HUES48 (cell line): ENCODE measurements around the gene APPBP2.

ENCODE experiments used
- H3K27ac ChIP-seq: one replicate; pipeline ENCODE4 v1.7.0; 2013; ENCODE audit warnings: low read depth, low read length, inconsistent platforms
- H3K27me3 ChIP-seq: 2 replicates; pipeline ENCODE4 v1.6.1; 2013; ENCODE audit warnings: mild to moderate bottlenecking, low read length; ENCODE audit not compliant: control insufficient read depth, insufficient read depth
- H3K36me3 ChIP-seq: 2 replicates; pipeline ENCODE4 v1.6.1; 2013; ENCODE audit warnings: low read length; ENCODE audit not compliant: control insufficient read depth, insufficient read depth
- H3K4me1 ChIP-seq: 2 replicates; pipeline ENCODE4 v1.6.1; 2013; ENCODE audit warnings: mild to moderate bottlenecking, low read length; ENCODE audit not compliant: control insufficient read depth, insufficient read depth
- H3K4me3 ChIP-seq: 2 replicates; pipeline ENCODE4 v1.5.1; 2013; ENCODE audit warnings: mild to moderate bottlenecking, low read depth, low read length
- H3K9ac ChIP-seq: 2 replicates; pipeline ENCODE4 v1.6.1; 2013; ENCODE audit warnings: mild to moderate bottlenecking, low read depth, low read length, moderate library complexity
- H3K9me3 ChIP-seq: 2 replicates; pipeline ENCODE4 v1.6.1; 2013; ENCODE audit warnings: low read length; ENCODE audit not compliant: control insufficient read depth, insufficient read depth

The APPBP2 gene

DNA sequence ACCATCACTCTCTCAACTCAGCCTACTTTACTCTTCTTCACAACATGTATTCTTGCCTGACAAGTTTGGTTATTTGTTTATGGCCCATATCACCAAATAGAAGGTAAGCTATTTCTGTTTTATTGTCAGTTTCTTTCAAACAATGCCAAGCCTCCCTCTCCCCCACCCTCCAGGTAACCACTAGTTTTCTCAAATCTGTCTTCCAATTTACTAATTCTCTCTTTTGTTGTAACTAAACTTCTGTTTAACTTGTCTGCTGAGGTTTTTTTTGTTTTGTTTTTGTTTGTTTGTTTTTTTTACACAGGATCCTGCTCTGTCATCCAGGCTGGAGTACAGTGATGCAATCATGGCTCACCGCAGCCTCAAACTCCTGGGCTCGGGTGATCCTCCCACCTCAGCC is 68.9 kb downstream of the APPBP2 start:
- no peak overlapping the region for H3K9ac ChIP-seq
- no peak overlapping the region for H3K27ac ChIP-seq
- H3K9me3 ChIP-seq, result no peaks in the 10 kb centered on the region
- no peaks in the 10 kb centered on the region for H3K4me1 ChIP-seq
- H3K36me3 ChIP-seq, result peaks cover 70% of the 10 kb centered on the region
- H3K27me3 ChIP-seq, result no peaks in the 10 kb centered on the region
- no peak overlapping the region for H3K4me3 ChIP-seq

DNA sequence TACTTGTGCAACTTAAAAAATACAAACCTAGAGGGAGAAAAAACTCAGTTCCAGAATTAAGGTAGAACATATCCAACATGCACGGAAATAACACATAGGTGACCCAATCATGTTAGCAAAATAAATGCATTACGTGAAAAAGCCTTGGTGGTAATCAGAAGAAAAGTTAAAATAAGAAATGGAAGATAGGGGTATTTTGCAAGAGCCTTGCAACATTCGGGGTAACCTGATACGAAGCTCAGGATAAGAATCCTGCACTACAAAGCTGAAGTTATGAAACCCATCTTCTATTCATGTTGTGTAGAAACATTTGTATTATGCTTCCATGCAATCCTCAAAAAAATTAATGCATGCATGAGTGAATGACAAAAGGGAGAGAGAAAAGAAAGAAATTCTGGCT is 70.7 kb downstream of the APPBP2 start:
- no peak overlapping the region for H3K27ac ChIP-seq
- H3K9me3 ChIP-seq, result no peaks in the 10 kb centered on the region
- H3K4me3 ChIP-seq, result no peak overlapping the region
- H3K9ac ChIP-seq, result no peak overlapping the region
- no peaks in the 10 kb centered on the region for H3K27me3 ChIP-seq
- H3K36me3 ChIP-seq, result peaks cover 69% of the 10 kb centered on the region
- H3K4me1 ChIP-seq, result no peaks in the 10 kb centered on the region

DNA sequence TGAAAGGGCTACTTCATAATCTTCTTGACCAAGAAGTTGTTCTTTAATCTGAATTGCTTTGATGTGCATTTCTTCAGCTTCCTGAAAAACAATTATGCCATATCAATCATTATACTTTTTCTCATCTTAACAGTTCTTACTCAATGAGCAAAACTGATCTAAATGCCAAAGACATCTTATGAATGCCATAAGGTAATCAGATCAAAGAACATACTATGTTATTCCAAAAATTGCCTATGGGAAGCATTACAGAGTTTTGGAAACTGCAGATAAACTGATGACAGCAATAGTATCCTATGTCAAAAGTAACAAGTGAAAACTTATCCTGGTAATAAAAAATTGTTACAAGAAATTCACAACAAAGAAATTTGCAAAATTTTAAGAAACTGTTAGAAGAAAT is 74.1 kb downstream of the APPBP2 start:
- no peak overlapping the region for H3K27ac ChIP-seq
- H3K9ac ChIP-seq, result no peak overlapping the region
- H3K36me3 ChIP-seq, result peaks cover 56% of the 10 kb centered on the region
- H3K4me1 ChIP-seq, result no peaks in the 10 kb centered on the region
- no peak overlapping the region for H3K4me3 ChIP-seq
- no peaks in the 10 kb centered on the region for H3K9me3 ChIP-seq
- H3K27me3 ChIP-seq, result no peaks in the 10 kb centered on the region

DNA sequence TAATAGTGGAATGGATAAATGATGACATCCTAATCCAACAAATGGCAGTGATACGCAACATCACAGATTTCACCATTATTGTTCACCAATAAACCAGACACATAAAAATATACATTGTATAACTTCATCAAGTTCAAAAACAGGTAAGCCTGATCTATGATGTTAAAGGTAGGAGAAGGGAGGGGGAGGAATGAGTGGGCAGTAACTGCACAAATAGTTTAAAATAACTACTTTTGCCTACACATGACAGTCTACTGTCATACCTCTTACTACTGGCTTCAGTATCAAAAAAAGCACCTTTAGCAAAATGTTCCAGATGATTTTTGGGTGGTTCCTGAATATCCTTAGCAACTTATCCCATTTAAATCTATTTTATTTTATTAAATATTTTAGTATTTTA is 75.0 kb downstream of the APPBP2 start:
- Histone ChIP-seq H3K4me1 (no peaks in the 10 kb centered on the region), H3K27ac (no peak overlapping the region), H3K27me3 (no peaks in the 10 kb centered on the region), H3K4me3 (no peak overlapping the region), H3K9me3 (no peaks in the 10 kb centered on the region), H3K36me3 (peaks cover 54% of the 10 kb centered on the region), H3K9ac (no peak overlapping the region)

DNA sequence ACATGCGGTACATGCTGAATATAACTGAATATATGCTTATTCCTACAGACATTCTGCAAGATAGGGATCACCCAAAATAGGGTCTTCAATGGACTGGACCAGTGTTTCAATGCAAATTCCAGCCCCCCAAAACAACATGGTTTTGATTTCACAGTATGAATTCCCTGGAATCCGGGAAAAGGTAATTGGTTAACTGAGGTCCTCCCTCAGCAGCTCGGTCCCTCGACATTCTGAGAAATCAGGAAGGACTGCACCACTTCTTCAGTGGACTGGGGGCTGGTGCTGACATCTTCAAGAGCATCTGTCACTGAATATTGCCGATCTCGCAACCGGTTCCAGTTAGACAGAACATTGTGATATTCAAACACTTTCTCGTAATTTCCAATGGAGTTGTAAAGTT is 78.7 kb downstream of the APPBP2 start:
- peaks cover 35% of the 10 kb centered on the region for H3K36me3 ChIP-seq

DNA sequence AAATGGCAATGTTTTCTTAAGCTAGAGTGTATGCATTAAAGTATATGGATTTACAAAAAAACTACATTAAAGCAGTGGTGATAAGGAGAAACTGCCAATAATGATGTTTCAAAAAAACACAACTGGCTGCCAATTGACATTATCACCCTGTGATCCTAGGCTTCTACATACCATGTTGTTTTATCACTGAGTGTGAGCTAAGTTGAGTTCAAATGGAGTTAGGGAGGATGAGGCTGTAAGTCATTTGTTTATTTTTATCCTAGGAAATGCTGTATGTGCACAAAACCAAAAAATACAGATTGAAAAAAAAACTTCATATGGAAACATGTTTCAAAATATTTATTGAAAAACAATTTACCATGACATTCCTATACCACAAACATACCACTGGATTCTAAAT is 80.9 kb downstream of the APPBP2 start:
- H3K27ac ChIP-seq, result no peak overlapping the region
- no peak overlapping the region for H3K4me3 ChIP-seq
- no peak overlapping the region for H3K9ac ChIP-seq
- H3K27me3 ChIP-seq, result no peaks in the 10 kb centered on the region
- no peaks in the 10 kb centered on the region for H3K9me3 ChIP-seq
- no peaks in the 10 kb centered on the region; the same call in 1 of the 2 replicates for H3K4me1 ChIP-seq
- H3K36me3 ChIP-seq, result peaks cover 18% of the 10 kb centered on the region

More for the DNA sequence above, 78.7 kb downstream of the APPBP2 start:
- Histone ChIP-seq H3K27me3 (no peaks in the 10 kb centered on the region), H3K27ac (no peak overlapping the region), H3K4me1 (no peaks in the 10 kb centered on the region; the same call in 1 of the 2 replicates), H3K4me3 (no peak overlapping the region), H3K9ac (no peak overlapping the region), H3K9me3 (no peaks in the 10 kb centered on the region)

DNA sequence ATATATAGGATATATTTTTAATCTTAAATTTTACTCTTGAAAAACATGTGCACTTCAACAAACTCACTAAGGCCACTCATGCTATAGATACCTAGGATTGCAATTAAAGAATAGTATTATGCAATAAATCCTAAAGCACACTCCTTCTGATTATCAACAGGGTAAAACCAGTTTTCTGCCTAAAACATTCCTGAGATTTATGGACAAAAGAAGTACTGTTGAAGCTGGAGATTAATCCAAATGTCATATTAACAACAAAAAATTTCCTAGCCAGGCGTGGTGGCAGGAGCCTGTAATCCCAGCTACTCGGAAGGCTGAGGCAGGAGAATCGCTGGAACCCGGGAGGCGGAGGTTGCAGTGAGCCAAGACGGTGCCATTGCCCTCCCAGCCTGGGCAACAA is 82.3 kb downstream of the APPBP2 start:
- Histone ChIP-seq H3K9ac (no peak overlapping the region), H3K4me1 (no peaks in the 10 kb centered on the region; the same call in 1 of the 2 replicates), H3K27ac (no peak overlapping the region), H3K36me3 (peaks cover 18% of the 10 kb centered on the region), H3K27me3 (no peaks in the 10 kb centered on the region), H3K4me3 (no peak overlapping the region), H3K9me3 (no peaks in the 10 kb centered on the region)

DNA sequence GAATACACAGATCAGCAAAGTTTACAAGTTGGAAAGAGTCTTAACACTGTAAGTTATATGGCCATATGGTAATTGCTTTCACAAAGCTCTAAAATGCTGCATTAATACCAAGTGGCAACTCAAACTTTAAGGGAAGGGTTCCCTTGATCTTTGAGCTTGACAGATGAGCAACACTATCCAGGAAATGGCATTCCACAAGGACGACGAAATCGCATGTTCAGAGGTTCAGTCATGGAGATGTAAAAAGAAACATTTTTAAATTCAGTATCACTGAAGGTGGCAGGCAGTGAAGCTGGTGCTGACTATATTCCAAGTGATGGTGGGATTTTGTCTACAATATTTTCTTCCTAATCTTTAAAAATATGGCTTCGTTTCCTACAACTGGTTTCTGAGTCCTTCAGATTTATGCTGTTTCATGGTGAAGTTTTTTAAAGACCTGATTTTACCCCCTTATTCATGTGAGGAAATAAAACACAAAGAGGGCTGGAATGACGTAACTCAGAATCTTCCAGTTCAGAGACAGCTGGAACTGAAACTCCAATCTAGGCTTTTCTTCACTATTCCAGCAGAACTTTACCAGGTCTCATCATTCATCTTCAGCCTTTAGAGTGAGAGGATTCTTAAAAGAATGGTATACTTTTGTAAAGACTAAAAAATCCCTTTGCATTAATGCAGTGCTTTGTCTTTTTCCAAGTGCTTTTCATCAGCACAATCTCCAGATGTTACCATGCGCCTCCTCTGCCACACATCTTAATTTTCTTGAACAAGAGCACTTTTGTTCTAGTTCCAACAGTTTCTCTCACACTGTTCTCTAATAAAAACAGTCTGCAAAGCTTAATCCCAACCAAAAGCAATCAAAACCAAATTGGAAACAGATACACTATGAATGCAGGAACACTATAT is 83.5 kb downstream of the APPBP2 start:
- H3K27me3 ChIP-seq, result no peaks in the 10 kb centered on the region
- no peaks in the 10 kb centered on the region; the same call in 1 of the 2 replicates for H3K4me1 ChIP-seq
- no peaks in the 10 kb centered on the region for H3K9me3 ChIP-seq
- H3K36me3 ChIP-seq, result peaks cover 10% of the 10 kb centered on the region
- H3K9ac ChIP-seq, result no peak overlapping the region
- H3K27ac ChIP-seq, result no peak overlapping the region
- no peak overlapping the region for H3K4me3 ChIP-seq

DNA sequence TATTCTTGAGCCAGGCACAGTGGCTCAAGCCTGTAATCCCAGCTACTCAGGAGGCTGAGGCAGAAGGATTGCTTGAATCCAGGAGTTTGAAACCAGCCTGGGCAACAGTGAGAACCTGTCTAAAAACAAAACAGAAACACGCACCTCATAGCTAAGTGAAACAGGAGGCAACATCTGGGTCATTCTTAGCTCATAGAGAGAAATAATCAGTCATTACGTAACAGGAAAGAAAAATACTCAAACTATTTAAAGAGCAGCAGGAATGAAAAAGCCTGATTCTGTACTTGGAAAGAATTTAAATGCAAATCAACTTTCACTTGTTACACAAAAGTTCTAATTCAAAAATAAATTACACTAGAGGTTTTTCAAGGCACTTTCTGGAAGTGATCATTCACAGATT is 86.5 kb downstream of the APPBP2 start:
- no peak overlapping the region for H3K27ac ChIP-seq
- H3K27me3 ChIP-seq, result no peaks in the 10 kb centered on the region
- H3K36me3 ChIP-seq, result no peaks in the 10 kb centered on the region
- no peak overlapping the region for H3K9ac ChIP-seq
- H3K4me1 ChIP-seq, result no peaks in the 10 kb centered on the region; the same call in 1 of the 2 replicates
- no peaks in the 10 kb centered on the region for H3K9me3 ChIP-seq
- H3K4me3 ChIP-seq, result no peak overlapping the region

DNA sequence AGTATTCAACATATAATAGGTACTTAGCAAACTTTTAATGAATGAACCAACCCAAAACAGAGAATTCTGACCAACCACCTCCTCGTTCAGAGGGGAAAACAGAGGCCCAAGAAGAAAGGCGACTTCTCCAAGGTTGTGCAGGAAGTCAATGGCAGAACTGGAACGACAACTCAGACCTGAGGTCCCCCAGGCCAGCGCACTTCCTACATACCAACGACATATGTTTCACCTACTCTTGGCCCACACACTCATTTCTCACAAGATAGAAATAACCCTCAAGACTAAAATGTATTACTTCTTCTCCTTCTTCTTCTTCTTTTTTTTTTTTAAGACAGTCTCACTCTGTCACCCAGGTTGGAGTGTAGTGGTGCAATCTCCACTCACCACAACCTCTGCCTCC is 89.4 kb downstream of the APPBP2 start:
- Histone ChIP-seq H3K9me3 (peaks cover 8% of the 10 kb centered on the region; the same call in 1 of the 2 replicates), H3K27ac (no peak overlapping the region), H3K9ac (no peak overlapping the region), H3K36me3 (no peaks in the 10 kb centered on the region), H3K4me3 (no peak overlapping the region), H3K27me3 (no peaks in the 10 kb centered on the region), H3K4me1 (no peaks in the 10 kb centered on the region; the same call in 1 of the 2 replicates)
